ENCODE results near the gene EFNA2. TPM values are rescaled to one million over a fixed set of nuclear protein-coding genes. Genes with fewer than 3 reads are reported as not detected.

The EFNA2 gene
- polyA plus RNA-seq, 1 donor (not counting 4 experiments of a cell fraction or from before 2014, with no cell fraction given), result not detected

- Histone ChIP-seq H3K4me3 (ENCODE audit: control insufficient read depth in 2 of 3, extremely low read depth in 1 of 3, insufficient read depth in 2 of 3, low read depth in 1 of 3, low read length in 3 of 3) (peak overlapping the region; percentile 64 to 84 (median 77)), H3K9me3 (ENCODE audit: control insufficient read depth, low read depth, low read length) (no peaks in the 10 kb centered on the region), H3K27me3 (ENCODE audit: control insufficient read depth, extremely low read depth, insufficient read depth, low read length) (no peaks in the 10 kb centered on the region), H3K9ac (ENCODE audit: control insufficient read depth, extremely low read depth, insufficient read depth, low read length) (peak overlapping the region; percentile 60), H4K20me1 (ENCODE audit: control insufficient read depth, extremely low read depth, insufficient read depth, low read length) (peaks cover 2% of the 10 kb centered on the region), H2AFZ (ENCODE audit: control insufficient read depth, low read length) (peak overlapping the region; percentile 15), H3K79me2 (ENCODE audit: control insufficient read depth, insufficient read depth, low read length) (peaks cover 5% of the 10 kb centered on the region), H3K9me1 (ENCODE audit: control insufficient read depth, extremely low read depth, insufficient read depth, low read length) (no peaks in the 10 kb centered on the region), H3K4me1 (ENCODE audit: control insufficient read depth, extremely low read depth, insufficient read depth, low read length) (peaks cover 30% of the 10 kb centered on the region), H3K4me2 (ENCODE audit: control insufficient read depth, extremely low read depth, insufficient read depth, low read depth, low read length) (peak overlapping the region; percentile 79), H3K36me3 (ENCODE audit: control insufficient read depth in 2 of 2, extremely low read depth in 1 of 2, insufficient read depth in 2 of 2, low read length in 2 of 2) (peaks cover 4 to 10% of the 10 kb centered on the region in 2 experiments), H3K27ac (ENCODE audit: control insufficient read depth, insufficient read depth, low read length) (no peak overlapping the region)
- FAIRE-seq (no peak), DNase-seq (ENCODE audit: low read depth, low spot score) (no peak)
- no peak for TF ChIP-seq EZH2 (IDR thresholded peaks at IDR 0.05; ENCODE audit: low read length)
- TF ChIP-seq, protein P1, sequence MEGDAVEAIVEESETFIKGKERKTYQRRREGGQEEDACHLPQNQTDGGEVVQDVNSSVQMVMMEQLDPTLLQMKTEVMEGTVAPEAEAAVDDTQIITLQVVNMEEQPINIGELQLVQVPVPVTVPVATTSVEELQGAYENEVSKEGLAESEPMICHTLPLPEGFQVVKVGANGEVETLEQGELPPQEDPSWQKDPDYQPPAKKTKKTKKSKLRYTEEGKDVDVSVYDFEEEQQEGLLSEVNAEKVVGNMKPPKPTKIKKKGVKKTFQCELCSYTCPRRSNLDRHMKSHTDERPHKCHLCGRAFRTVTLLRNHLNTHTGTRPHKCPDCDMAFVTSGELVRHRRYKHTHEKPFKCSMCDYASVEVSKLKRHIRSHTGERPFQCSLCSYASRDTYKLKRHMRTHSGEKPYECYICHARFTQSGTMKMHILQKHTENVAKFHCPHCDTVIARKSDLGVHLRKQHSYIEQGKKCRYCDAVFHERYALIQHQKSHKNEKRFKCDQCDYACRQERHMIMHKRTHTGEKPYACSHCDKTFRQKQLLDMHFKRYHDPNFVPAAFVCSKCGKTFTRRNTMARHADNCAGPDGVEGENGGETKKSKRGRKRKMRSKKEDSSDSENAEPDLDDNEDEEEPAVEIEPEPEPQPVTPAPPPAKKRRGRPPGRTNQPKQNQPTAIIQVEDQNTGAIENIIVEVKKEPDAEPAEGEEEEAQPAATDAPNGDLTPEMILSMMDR (optimal IDR thresholded peaks at IDR 0.05 in 1 of 3, IDR thresholded peaks at IDR 0.05 in 1 of 3, conservative IDR thresholded peaks at IDR 0.05 in 1 of 3; ENCODE audit: extremely low read depth in 1 of 3, insufficient read depth in 2 of 3, low read length in 3 of 3), result no peak
- dilution Hi-C loops (cut with MboI; ENCODE audit: extremely low pct_ligation_motif_present, low sequenced_read_pairs), result no loop called here
Measured at GRCh38 chr19:1237027-1237659, 48.5 kb upstream of the EFNA2 start.

DNA sequence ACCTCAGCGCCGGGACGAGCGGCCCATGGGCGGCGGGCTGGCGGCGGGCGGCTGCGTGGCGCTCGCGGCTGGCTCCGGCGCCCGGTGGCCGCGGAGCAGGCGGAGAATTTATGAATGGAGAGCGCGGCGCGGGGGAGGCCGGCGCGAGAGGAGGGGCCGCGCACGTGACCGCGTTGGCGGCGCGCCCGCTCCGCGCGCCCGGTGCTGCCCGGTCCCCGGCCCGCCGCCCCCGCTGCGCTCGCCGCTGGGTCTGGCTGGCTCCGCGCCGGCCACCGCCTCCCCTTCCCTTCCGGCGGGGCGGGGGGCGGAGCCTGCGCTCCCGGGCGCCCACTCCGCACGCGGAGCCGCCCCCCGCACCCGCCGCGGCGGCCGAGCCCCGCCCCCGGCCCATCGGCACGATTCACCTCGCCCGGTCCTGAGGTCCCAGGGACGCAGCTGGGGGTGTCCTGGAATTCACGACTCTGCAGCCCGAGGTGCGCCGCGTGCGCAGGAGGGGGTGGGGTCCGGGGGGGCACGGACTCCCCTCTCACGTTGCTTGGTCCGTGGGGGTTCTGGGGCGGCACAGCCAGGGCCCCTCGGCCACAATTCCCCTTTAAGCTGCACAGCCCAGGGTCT lies 47.8 kb upstream of the EFNA2 start, which contains the start of gene CBARP:
Gene CBARP (minus strand): TSS at position 252 of the 615 bp plus-strand sequence. CDS start 1,905 bp downstream, outside the sequence.
- no peaks in the 10 kb centered on the region for H4K20me1 ChIP-seq (ENCODE audit: control insufficient read depth, extremely low read depth, insufficient read depth, low read length)
- peak within 1 kb of the TSS; percentile 60 for H3K9ac ChIP-seq (ENCODE audit: control insufficient read depth, extremely low read depth, insufficient read depth, low read length)
- peak within 1 kb of the TSS; percentile 15 for H2AFZ ChIP-seq (ENCODE audit: control insufficient read depth, low read length)
- TF ChIP-seq, protein P1 (optimal IDR thresholded peaks at IDR 0.05 in 1 of 3, IDR thresholded peaks at IDR 0.05 in 1 of 3, conservative IDR thresholded peaks at IDR 0.05 in 1 of 3; ENCODE audit: extremely low read depth in 1 of 3, insufficient read depth in 2 of 3, low read length in 3 of 3), result no peak
- no peak for TF ChIP-seq EZH2 (IDR thresholded peaks at IDR 0.05; ENCODE audit: low read length)
- no peaks in the 10 kb centered on the region for H3K9me3 ChIP-seq (ENCODE audit: control insufficient read depth, low read depth, low read length)
- H3K27ac ChIP-seq (ENCODE audit: control insufficient read depth, insufficient read depth, low read length), result no peak within 1 kb of the TSS
- peaks cover 27% of the 10 kb centered on the region for H3K4me1 ChIP-seq (ENCODE audit: control insufficient read depth, extremely low read depth, insufficient read depth, low read length)
- DNase-seq (ENCODE audit: low read depth, low spot score) (no peak), FAIRE-seq (no peak)
- dilution Hi-C loops (cut with MboI; ENCODE audit: extremely low pct_ligation_motif_present, low sequenced_read_pairs), result no loop called here
- H3K4me2 ChIP-seq (ENCODE audit: control insufficient read depth, extremely low read depth, insufficient read depth, low read depth, low read length), result peak within 1 kb of the TSS; percentile 79
- H3K9me1 ChIP-seq (ENCODE audit: control insufficient read depth, extremely low read depth, insufficient read depth, low read length), result no peaks in the 10 kb centered on the region
- no peaks in the 10 kb centered on the region for H3K27me3 ChIP-seq (ENCODE audit: control insufficient read depth, extremely low read depth, insufficient read depth, low read length)
- H3K4me3 ChIP-seq (ENCODE audit: control insufficient read depth in 2 of 3, extremely low read depth in 1 of 3, insufficient read depth in 2 of 3, low read depth in 1 of 3, low read length in 3 of 3), result peak within 1 kb of the TSS; percentile 64 to 84 (median 77)
- peaks cover 4 to 10% of the 10 kb centered on the region in 2 experiments for H3K36me3 ChIP-seq (ENCODE audit: control insufficient read depth in 2 of 2, extremely low read depth in 1 of 2, insufficient read depth in 2 of 2, low read length in 2 of 2)
- peaks cover 11% of the 10 kb centered on the region for H3K79me2 ChIP-seq (ENCODE audit: control insufficient read depth, insufficient read depth, low read length)
